Fibroblast of the aortic adventitia (primary cell): ENCODE measurements around the gene PDK4. TPM values are rescaled to one million over a fixed set of nuclear protein-coding genes. Genes with fewer than 3 reads are reported as not detected.

ENCODE experiments used
- DNase-seq: peaks from one replicate; pipeline ENCODE4 v3.0.0-alpha.2; 2010; ENCODE audit warnings: low read depth
- H3K4me3 ChIP-seq: 2 replicates; pipeline ENCODE4 v1.5.1; 2011; ENCODE audit warnings: low read depth, mild to moderate bottlenecking, control low read depth, low read length, moderate library complexity
- CTCF ChIP-seq: IDR thresholded peaks from 2 replicates; pipeline ENCODE4 v1.5.1; 2011; ENCODE audit warnings: mild to moderate bottlenecking, low read length, control low read depth, inconsistent platforms; ENCODE audit not compliant: insufficient read depth
- total RNA-seq: library from RNA; depleted of rRNA; stranded (reverse); fragments of >200 nt; gene quantifications from 2 replicates; pipeline ENCODE4 v1.2.3, GENCODE V29; 2012; ENCODE audit warnings: low replicate concordance

PDK4 gene
- total RNA-seq, 1 donor = 0.72 TPM

- DNase-seq = no peak
- no peak overlapping the region for H3K4me3 ChIP-seq
- TF ChIP-seq CTCF = no peak
These were observed 52.1 kb downstream of the PDK4 start for GRCh38 chr7:95544171-95544570.

GRCh38 chr7:95543312-95543711, 53.0 kb downstream of the PDK4 start:
- DNase-seq = no peak
- no peak overlapping the region for H3K4me3 ChIP-seq
- no peak for TF ChIP-seq CTCF

GRCh38 chr7:95540366-95540765, 56.0 kb downstream of the PDK4 start:
- no peak for DNase-seq
- TF ChIP-seq CTCF = no peak
- no peak overlapping the region for H3K4me3 ChIP-seq

- no peak for DNase-seq
- H3K4me3 ChIP-seq = no peak overlapping the region
- TF ChIP-seq CTCF = no peak
These were observed 56.9 kb downstream of the PDK4 start for GRCh38 chr7:95539426-95539825.

- TF ChIP-seq CTCF = no peak
- no peak overlapping the region for H3K4me3 ChIP-seq
- no peak for DNase-seq
These were observed 58.8 kb downstream of the PDK4 start for GRCh38 chr7:95537468-95537867.

- no peak for TF ChIP-seq CTCF
- H3K4me3 ChIP-seq = no peak overlapping the region
- no peak for DNase-seq
These were observed 59.5 kb downstream of the PDK4 start for GRCh38 chr7:95536656-95537311.

- TF ChIP-seq CTCF = no peak
- no peak for DNase-seq
- no peak overlapping the region for H3K4me3 ChIP-seq
These were observed 60.7 kb downstream of the PDK4 start for GRCh38 chr7:95535662-95536061.
